OCI-LY1 (cell line): ENCODE results near the gene MUC2.

Experiments used
- H2AFZ ChIP-seq: fragments of 200-600 bp; sonication (generic), shearing (Covaris generic); 2 replicates; pipeline ENCODE4 v1.6.0; 2014; ENCODE audit warnings: antibody characterized with exemption, mild to moderate bottlenecking, low read length
- H3F3A ChIP-seq: fragments of 200-600 bp; sonication (generic), shearing (Covaris generic); 2 replicates; pipeline ENCODE4 v1.6.0; 2014; ENCODE audit warnings: mild to moderate bottlenecking, antibody characterized with exemption, low read length, moderate library complexity; ENCODE audit not compliant: insufficient read depth
- H3K27ac ChIP-seq: fragments of 200-600 bp; sonication (generic); 2 replicates; pipeline ENCODE4 v1.5.1; 2014; ENCODE audit warnings: low read length, mixed run types, mild to moderate bottlenecking, low read depth; ENCODE audit not compliant: poor library complexity, severe bottlenecking
- H3K27me3 ChIP-seq: fragments of 200-600 bp; sonication (generic); 2 replicates; pipeline ENCODE4 v1.6.0; 2014; ENCODE audit warnings: antibody characterized with exemption, mild to moderate bottlenecking, low read length, moderate library complexity; ENCODE audit not compliant: insufficient read depth
- H3K36me3 ChIP-seq: fragments of 200-600 bp; sonication (generic); 2 replicates; pipeline ENCODE4 v1.6.1; 2014; ENCODE audit warnings: mild to moderate bottlenecking, antibody characterized with exemption, low read length, moderate library complexity, mixed read lengths; ENCODE audit not compliant: insufficient read depth
- H3K4me1 ChIP-seq: fragments of 200-600 bp; sonication (generic); 2 replicates; pipeline ENCODE4 v1.5.1; 2014; ENCODE audit warnings: mild to moderate bottlenecking, low read length, moderate library complexity; ENCODE audit not compliant: insufficient read depth, severe bottlenecking
- H3K4me2 ChIP-seq: fragments of 200-600 bp; sonication (generic), shearing (Covaris generic); 2 replicates; pipeline ENCODE4 v1.6.1; 2014; ENCODE audit warnings: low read length
- H3K4me3 ChIP-seq: fragments of 200-600 bp; sonication (generic); 2 replicates; pipeline ENCODE4 v1.5.1; 2014; ENCODE audit warnings: low read length, low read depth, mild to moderate bottlenecking, mixed read lengths; ENCODE audit not compliant: poor library complexity, severe bottlenecking
- H3K79me2 ChIP-seq: fragments of 200-600 bp; shearing (Covaris generic); 2 replicates; pipeline ENCODE4 v1.6.1; 2016; ENCODE audit warnings: mixed run types, low read length, mixed read lengths; ENCODE audit not compliant: insufficient read depth
- H3K9ac ChIP-seq: fragments of 200-600 bp; sonication (generic), shearing (Covaris generic); 2 replicates; pipeline ENCODE4 v1.6.1; 2014; ENCODE audit warnings: mild to moderate bottlenecking, low read length, mixed read lengths
- H3K9me2 ChIP-seq: fragments of 200-600 bp; sonication (generic), shearing (Covaris generic); 2 replicates; pipeline ENCODE4 v1.6.1; 2014; ENCODE audit warnings: low read depth, mild to moderate bottlenecking, low read length, mixed read lengths
- H3K9me3 ChIP-seq: fragments of 200-600 bp; shearing (Covaris generic); 2 replicates; pipeline ENCODE4 v1.6.1; 2014; ENCODE audit warnings: low read length, mixed read lengths
- H4K20me1 ChIP-seq: fragments of 200-600 bp; sonication (generic), shearing (Covaris generic); 2 replicates; pipeline ENCODE4 v1.6.0; 2016; ENCODE audit warnings: mild to moderate bottlenecking, low read length; ENCODE audit not compliant: insufficient read depth
- EZH2 ChIP-seq: fragments of 200-600 bp; sonication (generic), shearing (Covaris generic); IDR thresholded peaks from 2 replicates; pipeline ENCODE4 v1.8.0; 2017; ENCODE audit warnings: borderline replicate concordance, mixed run types, mild to moderate bottlenecking, antibody characterized with exemption, low read length, moderate library complexity, mixed read lengths
- TF ChIP-seq, protein P1 (sequence below): fragments of 200-600 bp; sonication (generic), shearing (Covaris generic); IDR thresholded peaks from 2 replicates; pipeline ENCODE4 v1.5.1; 2017; ENCODE audit warnings: mild to moderate bottlenecking, antibody characterized with exemption, low read length, moderate library complexity, mixed read lengths

The MUC2 gene

DNA sequence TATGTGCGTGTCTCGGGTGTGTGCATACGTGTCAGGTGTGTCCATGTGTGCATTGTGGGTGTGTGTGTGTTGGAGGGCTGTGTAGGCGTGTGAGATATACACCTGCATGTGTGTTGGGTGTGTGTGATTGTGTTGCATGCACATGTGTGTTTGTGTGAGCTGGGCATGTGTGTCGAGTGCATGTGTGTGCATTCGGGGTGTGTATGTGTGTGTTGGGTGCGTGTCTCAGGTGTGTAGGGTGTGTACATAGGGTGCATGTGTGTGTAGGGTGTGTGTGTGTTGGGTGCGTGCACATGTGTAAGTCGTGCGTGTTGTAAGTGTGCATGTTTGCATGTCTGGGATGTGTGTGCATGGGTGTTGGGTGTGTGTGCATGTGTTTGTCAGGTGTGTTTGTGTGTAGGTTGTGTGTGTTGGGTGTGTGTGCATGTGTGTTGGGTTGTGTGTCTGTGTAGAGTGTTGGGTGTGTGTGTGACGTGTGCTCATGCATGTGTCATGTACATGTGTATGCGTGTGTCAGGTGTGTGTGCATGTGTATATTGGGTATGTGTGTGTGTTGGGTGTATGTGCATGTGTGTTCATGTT, 42.3 kb upstream of the MUC2 start:
- no peak overlapping the region for H3K4me3 ChIP-seq
- no peaks in the 10 kb centered on the region for H3K27me3 ChIP-seq
- no peaks in the 10 kb centered on the region for H3K9me2 ChIP-seq
- TF ChIP-seq EZH2 = no peak
- TF ChIP-seq, protein P1, sequence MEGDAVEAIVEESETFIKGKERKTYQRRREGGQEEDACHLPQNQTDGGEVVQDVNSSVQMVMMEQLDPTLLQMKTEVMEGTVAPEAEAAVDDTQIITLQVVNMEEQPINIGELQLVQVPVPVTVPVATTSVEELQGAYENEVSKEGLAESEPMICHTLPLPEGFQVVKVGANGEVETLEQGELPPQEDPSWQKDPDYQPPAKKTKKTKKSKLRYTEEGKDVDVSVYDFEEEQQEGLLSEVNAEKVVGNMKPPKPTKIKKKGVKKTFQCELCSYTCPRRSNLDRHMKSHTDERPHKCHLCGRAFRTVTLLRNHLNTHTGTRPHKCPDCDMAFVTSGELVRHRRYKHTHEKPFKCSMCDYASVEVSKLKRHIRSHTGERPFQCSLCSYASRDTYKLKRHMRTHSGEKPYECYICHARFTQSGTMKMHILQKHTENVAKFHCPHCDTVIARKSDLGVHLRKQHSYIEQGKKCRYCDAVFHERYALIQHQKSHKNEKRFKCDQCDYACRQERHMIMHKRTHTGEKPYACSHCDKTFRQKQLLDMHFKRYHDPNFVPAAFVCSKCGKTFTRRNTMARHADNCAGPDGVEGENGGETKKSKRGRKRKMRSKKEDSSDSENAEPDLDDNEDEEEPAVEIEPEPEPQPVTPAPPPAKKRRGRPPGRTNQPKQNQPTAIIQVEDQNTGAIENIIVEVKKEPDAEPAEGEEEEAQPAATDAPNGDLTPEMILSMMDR = no peak
- no peaks in the 10 kb centered on the region for H3K36me3 ChIP-seq
- H2AFZ ChIP-seq = no peak overlapping the region
- no peak overlapping the region for H3K9ac ChIP-seq
- no peaks in the 10 kb centered on the region for H3K79me2 ChIP-seq
- H3K4me1 ChIP-seq = no peaks in the 10 kb centered on the region
- no peak overlapping the region for H3K27ac ChIP-seq
- H3F3A ChIP-seq = no peaks in the 10 kb centered on the region
- H3K4me2 ChIP-seq = no peak overlapping the region
- no peaks in the 10 kb centered on the region for H3K9me3 ChIP-seq
- no peaks in the 10 kb centered on the region for H4K20me1 ChIP-seq

DNA sequence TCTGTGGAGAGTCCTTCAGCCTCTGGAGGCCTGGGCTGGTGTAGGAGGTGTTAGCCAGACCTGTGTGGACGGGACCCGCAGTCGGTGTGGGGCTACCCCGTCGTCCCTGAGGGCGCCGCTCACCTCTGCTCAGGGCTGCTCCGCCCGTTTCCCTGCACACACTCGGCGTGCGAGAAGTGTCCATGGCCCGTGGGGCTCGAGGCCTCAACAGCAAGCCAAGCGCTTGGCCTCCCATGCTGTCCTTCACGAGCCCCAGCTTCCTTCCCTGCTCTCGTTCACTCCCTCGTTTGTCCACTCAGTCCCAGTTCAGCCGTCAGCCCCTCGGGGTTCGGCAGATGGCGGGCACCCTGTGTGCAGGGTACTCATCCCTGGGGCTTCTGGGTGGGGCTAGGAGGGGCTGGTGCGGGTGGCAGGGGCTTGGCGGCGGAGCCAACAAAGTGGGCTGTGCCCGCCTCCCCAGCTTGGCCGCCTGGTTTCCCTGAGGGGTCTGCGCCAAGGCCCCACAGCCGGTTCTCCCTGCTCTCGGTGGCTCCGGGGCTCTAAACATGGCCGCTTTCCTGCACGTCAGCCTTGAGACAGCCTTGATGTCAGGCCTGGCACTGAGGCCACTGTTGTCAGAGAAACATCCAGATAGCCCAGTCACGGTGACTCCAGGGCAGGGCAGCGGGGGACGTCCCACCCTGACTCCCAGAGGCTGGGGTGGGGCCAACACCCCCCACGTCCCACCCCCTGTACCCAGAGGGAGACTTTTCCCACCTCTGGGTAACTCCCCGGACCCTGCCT, 41.5 kb upstream of the MUC2 start:
- Histone ChIP-seq H3K27ac (no peak overlapping the region), H4K20me1 (no peaks in the 10 kb centered on the region), H3K27me3 (no peaks in the 10 kb centered on the region), H3K9ac (no peak overlapping the region), H3K9me2 (no peaks in the 10 kb centered on the region), H3K36me3 (no peaks in the 10 kb centered on the region), H3K4me2 (no peak overlapping the region), H3K79me2 (no peaks in the 10 kb centered on the region), H3K4me1 (no peaks in the 10 kb centered on the region), H2AFZ (no peak overlapping the region), H3K4me3 (no peak overlapping the region), H3F3A (no peaks in the 10 kb centered on the region), H3K9me3 (no peaks in the 10 kb centered on the region)
- TF ChIP-seq, protein P1 = no peak
- TF ChIP-seq EZH2 = no peak

DNA sequence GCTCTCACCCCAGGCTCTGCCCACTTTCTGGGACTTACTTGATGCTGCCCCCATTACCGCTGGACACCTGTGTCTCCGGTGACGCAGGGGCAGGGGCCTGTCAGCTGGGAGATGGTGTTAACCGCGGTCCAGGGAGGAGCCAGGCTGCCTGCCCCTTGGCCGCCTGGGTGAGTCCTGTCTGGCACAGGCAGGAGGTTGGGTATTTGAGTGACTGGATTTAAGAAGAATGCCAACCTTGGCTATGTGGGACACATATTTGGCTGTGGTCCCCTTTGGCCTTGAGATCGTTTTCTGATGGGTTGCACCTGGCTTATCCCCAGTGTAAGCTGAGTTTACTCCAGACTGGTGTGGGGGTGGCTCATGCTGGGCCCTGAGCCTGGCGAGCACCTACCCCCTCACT, 40.7 kb upstream of the MUC2 start:
- no peak overlapping the region for H3K9ac ChIP-seq
- no peak overlapping the region for H2AFZ ChIP-seq
- no peak overlapping the region for H3K27ac ChIP-seq
- H3K36me3 ChIP-seq = no peaks in the 10 kb centered on the region
- no peaks in the 10 kb centered on the region for H3K9me3 ChIP-seq
- H3K27me3 ChIP-seq = no peaks in the 10 kb centered on the region
- no peaks in the 10 kb centered on the region for H4K20me1 ChIP-seq
- no peaks in the 10 kb centered on the region for H3K4me1 ChIP-seq
- H3F3A ChIP-seq = no peaks in the 10 kb centered on the region
- H3K79me2 ChIP-seq = no peaks in the 10 kb centered on the region
- H3K4me2 ChIP-seq = no peak overlapping the region
- TF ChIP-seq, protein P1 = no peak
- TF ChIP-seq EZH2 = no peak
- H3K4me3 ChIP-seq = no peak overlapping the region
- no peaks in the 10 kb centered on the region for H3K9me2 ChIP-seq
